Stimulated activated CD8-positive, alpha-beta memory T cell treated with anti-CD3 and anti-CD28 coated beads, Interleukin-12 subunit alpha, Interleukin-12 subunit beta, amount 100 ng/mL, for 1 hour (primary cell): Measurements from ENCODE around the gene PPARG.
"Not testable (repeated sequence)": the region's sequence is repeated elsewhere in the genome, so short reads cannot be mapped to it uniquely, and the experiment has no call there.

Experiments used
- DNase-seq: peaks from one replicate; pipeline ENCODE4 v3.0.0-alpha.2; 2020; ENCODE audit warnings: low read depth

Gene PPARG

DNA sequence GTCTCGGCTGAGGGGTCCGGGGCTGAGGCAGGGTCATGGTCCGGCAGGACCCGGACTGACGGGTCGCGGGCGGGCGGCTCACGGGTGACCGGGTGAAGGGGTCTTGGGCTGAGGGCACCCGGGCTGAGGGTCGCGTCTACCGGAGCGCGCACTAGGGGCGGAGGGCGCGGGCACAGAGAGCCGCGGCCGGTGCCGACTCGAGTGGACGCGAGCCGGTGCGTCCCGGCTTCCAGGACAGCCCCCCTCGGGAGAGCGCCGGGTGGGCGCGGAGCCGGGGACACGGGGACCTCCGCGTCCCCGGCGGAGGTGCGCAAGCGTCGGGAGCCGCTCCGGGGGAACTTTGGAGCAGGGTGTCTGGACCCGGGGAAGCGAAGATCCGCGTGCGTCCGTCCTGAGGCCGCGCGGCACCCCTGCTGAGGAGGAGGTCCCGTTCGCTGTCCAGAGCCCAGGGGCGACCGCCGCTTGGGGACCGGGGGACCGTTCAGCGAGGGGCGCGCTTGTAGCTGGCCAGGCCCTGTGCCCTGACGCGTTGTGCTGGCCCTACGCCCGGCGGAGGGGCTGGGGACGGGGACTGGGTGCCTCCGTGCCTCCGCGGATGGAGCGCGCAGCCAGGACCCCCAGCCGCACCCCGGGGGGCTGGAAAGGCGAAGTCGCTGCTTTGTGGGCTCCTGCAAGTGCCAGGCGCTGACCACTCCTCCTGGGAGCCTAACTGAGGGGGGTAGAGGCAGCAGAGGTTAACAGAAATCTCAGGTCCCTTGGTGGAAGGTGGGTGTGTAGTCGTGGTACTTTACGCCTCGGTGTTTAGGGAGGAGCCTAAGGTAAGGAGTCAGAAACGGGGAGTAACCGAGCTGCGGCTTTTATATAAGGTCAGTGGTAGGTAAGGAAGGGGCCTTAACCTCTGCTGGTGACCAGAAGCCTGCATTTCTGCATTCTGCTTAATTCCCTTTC, at the start of gene PPARG:
Gene PPARG (plus strand): TSS at position 889 of the 948 bp plus-strand sequence. CDS start 90,642 bp downstream, outside the sequence.
- no peak for DNase-seq

DNA sequence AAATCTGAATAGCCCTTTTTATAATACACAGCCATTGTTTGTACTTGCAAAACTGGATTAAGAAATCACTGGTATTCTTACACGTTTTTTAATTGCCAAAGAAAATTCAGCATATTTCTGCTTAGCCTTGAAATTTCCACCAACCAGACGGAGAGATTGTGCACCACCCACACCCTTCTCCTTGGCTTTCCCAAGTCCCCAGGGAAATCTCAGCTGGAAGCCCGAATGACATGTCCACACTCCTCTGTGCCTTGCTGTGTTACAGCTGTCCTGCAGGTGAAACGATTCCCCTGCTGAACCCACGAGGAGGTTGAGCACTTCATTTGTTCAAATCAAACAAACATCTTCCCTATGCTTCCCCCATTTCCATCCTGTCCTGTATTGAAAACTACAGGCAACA, 49.6 kb upstream of the PPARG start:
- no peak for DNase-seq

DNA sequence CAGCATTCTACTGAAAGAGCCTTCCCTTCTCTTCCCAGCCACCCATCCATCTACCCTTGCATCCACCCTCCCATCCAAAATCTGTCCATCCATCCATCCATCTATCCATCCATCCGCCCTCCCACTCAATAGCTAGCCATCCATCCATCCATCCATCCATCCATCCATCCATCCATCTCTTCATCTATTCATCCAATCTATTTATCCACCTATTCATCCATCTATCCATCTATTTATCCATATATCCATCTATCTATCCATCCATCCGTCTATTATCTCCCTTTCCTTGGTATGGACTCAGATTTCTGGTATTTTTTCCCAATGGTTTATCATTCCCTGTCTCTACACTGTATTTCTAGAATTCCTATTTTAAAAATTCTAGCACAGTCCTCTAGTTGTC, 46.1 kb upstream of the PPARG start:
- DNase-seq = no peak

DNA sequence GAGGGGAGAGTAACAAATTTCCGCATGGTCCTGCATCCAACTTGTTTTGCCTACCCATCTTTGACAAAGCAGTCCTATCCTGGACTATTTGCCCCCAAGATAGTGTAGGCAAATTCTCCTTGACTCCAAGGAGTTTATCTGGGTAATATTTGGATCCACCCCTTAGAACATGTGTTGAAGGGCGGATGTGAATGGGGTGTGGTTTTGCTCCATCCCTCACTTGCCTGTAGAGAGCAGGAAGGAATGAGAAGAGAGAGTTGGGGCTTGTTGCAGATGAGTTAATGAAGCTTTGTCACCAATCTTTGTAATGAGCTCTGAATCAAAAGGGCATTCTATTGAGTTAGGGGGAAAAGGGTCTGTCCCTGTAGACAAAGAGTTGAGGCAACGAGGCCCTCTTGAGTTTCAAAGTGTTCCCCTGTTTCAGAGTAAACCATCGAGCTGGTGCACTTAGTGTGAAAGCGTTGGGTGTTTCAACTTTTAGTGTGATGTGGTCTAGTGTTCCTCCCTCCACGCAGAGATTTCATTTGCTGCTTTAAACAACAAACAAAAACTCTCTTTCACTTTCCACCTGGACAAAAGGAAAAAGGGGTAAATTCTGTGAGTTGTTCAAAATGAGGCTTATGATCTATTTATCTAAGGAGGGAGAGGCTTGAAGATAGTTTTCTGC, 42.2 kb upstream of the PPARG start:
- DNase-seq = no peak

DNA sequence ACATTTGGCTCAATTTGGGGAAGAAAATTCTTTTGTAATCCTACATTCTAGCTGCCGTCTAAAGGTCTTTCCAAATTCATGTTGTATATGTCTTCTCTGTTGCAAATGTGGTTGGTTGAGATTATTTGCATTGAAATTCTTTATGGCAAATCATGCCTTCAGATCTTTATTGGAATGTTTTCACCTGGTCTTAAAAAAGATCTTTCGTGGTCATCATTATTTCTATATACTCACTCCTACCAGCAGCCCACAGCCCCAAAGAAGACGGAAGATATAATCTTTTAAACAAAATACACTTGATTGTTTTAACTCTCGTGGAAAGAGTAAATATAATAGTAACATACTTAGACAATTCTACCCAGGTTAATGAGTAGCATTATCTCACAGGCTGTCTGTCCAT, 41.5 kb upstream of the PPARG start:
- no peak for DNase-seq

DNA sequence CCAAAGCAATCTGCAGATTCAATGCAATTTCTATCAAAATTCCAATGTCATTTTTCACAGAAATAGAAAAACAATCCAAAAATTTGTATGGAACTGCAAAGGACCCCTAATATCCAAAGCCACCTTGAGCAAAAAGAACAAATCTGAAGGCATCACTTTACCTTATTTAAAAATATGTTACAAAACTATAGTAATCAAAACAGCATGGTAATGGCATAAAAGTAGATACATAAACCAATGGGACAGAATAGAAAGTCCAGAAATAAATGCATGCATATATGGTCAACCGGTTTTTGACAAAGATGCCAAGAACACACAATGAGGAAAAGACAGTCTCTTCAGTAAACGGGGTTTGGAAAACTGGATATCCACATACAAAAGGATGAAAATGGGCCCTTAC, 39.4 kb upstream of the PPARG start:
- DNase-seq = no peak

DNA sequence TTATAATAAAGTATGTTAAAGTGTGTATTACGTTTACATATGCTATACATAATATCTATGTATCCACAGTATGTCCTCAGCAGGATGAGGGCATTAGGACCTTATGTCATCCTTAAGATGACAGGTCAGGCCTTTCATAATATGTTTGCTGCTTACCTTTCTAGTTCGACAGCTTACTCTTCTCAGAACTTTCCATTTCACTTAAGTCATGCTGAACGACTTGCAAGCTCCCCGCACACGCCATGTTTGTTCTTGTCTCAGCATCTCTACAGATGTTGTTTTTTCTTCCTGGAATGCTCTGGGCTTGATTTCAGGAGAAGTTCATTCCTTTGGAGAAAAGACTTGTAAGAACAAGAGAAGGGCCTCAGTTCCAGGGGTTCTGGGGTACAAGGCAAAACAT, 36.0 kb upstream of the PPARG start:
- DNase-seq = no peak

DNA sequence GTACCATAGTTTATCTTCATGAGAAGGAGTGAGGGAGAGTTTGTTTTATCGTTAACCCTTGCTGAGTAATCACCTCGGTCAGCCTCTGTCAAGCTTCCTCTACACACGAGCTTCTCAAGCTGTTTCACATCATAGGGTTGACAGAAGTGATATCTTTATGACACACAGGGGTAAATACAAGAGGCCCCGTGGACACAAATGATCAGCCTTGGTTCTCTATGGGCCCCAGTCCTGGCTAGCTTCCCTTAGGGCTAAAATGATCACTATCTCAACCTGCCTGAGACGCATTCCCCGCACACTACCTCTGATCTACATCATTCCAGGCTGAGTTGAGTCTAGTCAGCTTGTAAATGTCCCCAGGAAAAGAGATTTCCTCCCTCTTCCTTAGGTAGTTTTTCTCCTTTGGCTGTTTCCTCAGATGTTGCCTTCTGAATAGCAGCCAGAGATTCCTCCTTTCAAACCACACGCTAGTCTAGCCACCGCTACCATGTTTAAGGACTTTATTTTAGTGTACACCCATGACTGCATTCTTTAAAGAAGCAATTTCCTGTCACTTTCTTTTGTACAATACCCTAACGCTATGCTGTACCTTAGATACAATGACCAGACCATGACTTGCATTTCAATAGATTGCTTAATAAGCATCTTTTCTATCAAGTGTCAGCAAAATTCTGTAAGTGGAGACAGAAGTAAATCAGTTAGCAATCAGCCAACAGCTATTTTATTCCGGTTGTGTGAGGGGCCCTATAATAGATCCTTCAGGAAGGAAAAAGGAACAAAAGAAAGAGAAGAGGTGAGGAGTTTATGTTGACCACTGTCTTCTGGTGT, 35.1 kb upstream of the PPARG start:
- no peak for DNase-seq

DNA sequence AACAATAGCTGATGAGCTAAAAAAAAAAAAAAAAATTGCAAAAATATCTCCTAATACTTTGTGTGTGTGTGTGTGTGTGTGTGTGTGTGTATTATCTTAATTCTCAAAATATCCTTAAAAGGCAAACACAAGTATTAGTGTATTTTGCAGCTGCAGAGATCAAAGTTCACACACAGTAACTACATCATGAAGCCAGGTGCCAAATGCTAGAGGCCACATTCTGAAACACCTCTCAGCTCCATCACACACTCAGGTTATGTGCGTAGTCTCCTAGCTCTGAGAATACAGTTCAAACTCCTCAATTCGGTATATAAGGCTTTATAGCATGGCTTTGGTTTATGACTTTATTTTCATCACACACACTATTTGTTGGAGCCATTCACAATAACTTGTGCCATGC, 33.5 kb upstream of the PPARG start:
- DNase-seq = no peak

DNA sequence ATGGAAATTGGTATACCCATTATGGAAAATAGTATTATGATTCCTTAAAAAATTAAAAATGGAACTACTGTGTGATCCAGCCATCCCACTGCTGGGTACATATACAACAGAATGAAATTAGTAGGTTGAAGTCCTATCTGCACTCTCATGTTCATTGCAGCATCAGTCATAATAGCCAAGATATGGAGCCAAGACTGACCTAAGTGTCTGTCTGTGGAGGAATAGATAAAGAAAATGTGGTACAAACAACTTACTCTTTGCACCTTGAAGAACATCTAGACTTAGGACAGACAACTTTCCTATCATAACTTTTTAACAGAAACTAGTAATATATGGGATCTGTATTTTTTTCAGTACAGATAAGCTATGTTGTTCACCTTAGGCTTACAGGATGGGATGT, 30.0 kb upstream of the PPARG start:
- no peak for DNase-seq

DNA sequence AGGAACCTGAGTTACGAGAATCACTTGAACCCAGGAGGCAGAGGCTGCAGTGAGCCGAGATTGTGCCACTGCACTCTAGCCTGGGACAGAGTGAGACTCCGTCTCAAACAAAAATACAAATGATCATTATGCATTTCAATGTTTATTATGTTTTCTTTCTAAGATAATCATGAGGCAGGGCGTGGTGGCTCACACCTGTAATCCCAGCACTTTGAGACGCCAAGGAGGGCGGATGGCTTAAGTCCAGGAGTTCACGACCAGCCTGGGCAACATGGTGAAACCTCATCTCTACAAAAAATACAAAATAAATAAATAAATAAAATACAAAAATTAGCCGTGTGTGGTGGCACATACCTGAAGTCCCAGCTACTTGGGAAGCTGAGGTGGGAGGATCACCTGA, 26.7 kb upstream of the PPARG start:
- not testable (repeated sequence) for DNase-seq

DNA sequence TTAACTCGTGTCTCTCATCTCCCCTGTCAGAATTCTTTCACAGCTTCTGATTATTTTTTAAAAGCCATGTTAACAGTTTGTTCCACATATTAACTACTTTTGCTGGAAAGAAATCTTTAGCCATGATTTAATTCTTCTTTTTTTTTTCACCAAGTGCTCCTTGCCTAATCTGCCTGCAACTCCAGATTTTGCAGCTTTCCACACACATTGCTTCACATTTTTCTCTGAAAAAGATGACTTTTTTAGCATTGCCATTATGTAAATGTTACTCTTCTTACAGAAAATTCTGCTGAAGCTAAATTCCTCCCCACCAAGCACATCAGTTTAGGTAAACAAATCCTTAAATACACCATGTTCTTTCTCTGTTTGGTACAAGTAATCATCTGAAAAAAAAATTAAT, 23.4 kb upstream of the PPARG start:
- DNase-seq = no peak

DNA sequence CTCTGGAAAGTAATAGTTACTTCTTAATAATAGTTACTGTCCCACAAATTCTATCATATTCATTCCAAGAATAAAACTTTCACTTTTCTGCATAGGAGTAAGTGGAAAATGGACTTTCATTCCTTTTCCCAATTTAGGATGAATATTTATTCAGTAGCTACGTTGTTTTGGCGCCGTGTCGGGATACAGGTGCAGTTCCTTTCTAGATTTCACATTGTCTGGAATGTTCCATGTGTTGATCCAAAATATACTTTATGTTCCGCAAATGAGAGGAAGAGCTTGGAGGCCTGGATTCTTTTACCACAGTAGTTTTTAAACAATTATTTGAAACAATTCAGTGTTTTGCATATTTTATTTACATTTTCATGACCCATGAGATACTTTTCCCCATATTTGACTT, 22.8 kb upstream of the PPARG start:
- no peak for DNase-seq

DNA sequence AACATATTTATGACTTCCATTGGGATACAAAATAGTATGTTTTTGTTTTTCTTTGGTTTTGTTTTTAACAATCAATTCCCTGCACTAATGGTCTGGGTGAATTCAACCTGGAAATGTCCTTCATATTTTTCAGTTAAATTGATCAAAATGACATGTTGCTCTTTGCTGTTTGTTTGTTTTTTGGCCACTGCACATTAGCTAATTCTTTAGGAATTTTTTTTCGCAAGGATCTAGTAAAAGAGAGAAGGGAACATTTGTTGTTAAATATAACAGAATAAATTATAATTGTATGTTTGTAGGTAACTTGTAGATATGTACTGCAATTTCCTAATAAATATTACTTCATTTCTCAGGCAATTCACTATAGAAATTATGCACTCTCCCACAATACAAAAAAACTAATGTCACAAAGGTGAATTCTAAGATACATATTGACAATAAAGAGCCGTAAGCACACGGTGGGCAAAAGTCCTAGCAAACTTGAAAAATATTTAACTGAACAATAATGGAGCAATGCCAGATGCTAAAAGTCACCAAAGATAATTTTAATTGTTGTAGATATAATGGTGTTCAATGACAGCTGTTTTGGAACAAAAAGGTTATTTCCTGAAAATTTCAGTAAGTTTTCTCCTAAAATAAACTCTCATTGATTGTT, 21.4 kb upstream of the PPARG start:
- DNase-seq = no peak

DNA sequence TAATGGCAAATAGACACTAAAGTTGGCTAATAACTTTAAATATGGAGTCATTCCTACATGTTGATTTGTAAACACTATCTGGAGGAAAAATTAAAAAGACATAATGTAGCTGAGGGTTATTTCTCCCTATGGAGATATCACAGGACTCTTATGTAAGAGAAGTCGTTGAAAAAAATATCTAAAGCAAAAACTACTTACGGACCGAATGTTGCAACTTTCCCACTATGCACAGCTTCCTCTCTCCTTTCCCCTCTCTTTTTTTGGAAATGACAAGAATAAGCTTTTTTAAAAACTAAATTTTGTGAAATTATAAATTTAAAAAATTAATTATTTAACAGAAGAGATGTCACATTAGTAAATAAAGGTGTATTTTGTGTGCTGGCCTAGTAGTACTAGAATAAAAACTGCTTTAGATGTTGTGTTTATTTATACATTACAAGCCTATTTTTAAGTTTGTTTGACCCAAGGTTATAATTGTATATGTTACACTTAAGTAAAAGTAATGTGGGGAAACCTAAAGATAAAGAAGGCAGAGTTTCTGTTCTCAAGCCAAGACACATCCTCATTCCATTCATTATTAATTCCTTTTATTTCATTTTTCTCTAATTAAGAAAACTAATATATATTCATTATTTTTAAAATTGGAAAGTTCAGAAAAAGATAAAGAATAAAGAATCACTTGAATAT, 20.7 kb upstream of the PPARG start:
- no peak for DNase-seq

DNA sequence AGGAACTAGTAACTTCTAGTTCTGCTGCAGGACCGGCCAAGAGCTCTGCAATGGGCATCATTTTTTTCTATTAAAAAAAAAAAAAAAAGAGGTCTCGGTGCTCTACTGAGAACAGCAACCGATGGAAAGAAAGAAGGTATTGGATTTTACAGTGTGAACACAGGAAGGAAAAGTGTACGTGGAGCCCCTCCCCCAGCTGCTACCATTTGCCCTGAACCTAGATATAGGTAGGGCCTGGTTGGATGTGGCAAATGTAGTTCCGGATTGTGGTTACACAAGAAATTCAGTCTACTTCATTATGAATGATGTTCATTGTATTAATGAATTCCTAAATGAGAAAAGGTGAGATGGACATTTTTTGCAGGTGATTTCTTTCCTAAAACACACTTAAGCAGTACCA, 17.9 kb upstream of the PPARG start:
- DNase-seq = no peak

DNA sequence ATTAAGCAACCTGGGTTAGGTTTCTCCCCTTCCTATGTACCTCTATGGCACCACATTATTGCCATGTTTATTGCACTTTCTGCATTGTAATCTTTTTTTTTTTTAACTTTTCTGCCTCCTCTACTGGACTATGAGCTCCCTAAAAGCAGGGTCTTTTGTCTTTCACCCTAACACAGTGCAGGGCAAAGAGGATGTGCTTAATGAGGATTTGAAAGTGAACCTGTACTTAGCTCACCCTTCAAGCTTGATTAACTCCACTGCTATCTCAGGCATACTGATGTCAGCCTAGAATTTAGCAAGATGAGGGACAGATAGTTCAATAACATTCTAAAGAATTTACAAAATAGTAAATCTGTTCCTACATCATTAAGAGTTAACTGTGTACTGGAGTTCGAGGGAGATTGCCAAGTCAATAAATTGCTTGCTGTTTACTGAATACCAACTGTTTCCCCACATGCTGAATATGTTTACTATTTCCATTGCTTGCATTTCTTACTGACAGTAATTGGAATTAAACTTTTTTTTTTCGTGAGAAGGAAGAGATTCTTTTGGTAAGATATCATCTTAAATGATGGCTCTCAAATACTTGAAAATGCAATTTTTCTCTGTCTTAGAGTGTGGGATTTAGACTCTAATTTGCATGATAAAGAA, 15.7 kb upstream of the PPARG start:
- DNase-seq = no peak

DNA sequence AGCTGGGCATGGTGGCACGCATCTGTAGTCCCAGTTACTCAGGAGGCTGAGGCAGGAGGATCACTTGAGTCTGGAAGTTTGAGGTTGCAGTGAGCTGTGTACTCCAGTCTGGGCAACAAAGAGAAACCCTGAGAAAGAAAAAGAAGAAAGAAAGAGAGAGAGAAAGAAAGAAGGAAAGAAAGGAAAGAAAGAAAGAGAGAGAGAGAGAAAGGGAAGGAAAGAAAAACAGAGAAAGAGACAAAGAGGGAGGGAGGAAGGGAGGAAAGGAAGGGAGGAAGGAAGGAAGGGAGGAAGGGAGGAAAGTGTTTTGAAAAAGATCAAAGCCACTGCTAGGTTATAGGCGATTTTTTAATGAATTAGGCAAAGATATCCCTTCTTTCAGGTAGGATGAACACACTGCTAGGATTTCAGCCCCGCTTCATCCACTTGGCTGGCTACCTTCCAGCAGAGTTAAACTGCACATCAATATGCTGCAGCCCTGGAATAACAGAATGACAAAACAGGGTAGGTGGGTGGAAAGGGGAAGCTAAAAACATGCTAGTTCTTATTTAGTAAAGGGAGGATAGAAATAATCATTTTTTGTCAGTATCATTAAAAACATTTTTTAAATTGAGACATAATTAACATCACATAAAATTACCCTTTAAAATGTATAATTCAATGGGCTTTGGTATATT, 12.8 kb upstream of the PPARG start:
- no peak for DNase-seq

DNA sequence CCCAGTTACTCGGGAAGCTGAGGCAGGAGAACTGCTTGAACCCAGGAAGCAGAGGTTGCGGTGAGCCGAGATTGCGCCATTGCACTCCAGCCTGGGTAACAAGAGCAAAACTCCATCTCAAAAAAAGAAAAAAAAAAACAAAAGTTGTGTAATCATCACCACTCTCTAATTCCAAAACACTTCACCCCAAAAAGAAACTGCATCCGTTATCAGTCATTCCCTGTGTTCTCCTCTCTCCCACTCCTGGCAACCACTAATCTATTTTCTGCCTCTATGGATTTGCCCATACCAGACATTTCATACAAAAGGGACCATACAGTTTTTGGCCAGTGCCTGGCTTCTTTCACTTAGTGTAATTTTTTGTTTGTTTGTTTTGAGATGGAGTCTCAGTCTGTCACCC, 12.0 kb upstream of the PPARG start:
- DNase-seq = not testable (repeated sequence)

DNA sequence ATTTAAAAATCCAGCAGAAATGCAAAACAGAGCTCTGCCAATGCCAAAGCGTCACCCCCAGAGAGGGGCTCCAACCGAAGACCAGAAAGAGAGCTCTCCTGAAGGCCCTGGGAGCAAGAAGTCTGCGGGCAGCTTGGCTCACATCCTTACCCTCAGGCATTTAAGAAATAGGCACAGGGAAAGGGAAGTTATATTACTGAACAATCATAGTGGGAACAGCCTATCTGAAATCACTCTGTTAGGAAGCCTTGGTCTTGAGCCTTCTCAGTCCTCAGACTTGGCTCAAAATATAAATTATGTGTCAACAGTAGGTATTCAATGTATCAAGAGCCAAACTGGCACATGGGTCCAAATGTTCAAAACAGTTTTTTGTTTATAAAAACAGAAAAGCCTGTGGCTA, 10.3 kb upstream of the PPARG start:
- DNase-seq = no peak
